ENCODE measurements around the gene OSBPL10.

Gene OSBPL10

GRCh38 chr3:31946484-31947081, 34.5 kb downstream of the OSBPL10 start:
- Mint-ChIP-seq H3K27ac (peak overlapping the region; percentile 37), H3K27me3 (ENCODE audit: low read depth, poor library complexity) (no peaks in the 10 kb centered on the region), H3K4me3 (no peak overlapping the region), H3K9me3 (peaks cover 12% of the 10 kb centered on the region), H3K36me3 (ENCODE audit: low read depth) (peaks cover 20% of the 10 kb centered on the region), H3K4me1 (peaks cover 30% of the 10 kb centered on the region)
- TF ChIP-seq CTCF (IDR thresholded peaks at IDR 0.05), result no peak
- no peak for DNase-seq

- H3K27ac Mint-ChIP-seq, result peak overlapping the region; percentile 88
- H3K36me3 Mint-ChIP-seq (ENCODE audit: low read depth), result peaks cover 14% of the 10 kb centered on the region
- H3K27me3 Mint-ChIP-seq (ENCODE audit: low read depth, poor library complexity), result no peaks in the 10 kb centered on the region
- no peak for TF ChIP-seq CTCF (IDR thresholded peaks at IDR 0.05)
- peak overlapping the region; percentile 14 for H3K4me3 Mint-ChIP-seq
- no peak for DNase-seq
- peaks cover 9% of the 10 kb centered on the region for H3K9me3 Mint-ChIP-seq
- H3K4me1 Mint-ChIP-seq, result peaks cover 35% of the 10 kb centered on the region
Observed at GRCh38 chr3:31945738-31946052, 35.4 kb downstream of the OSBPL10 start.

- Mint-ChIP-seq H3K9me3 (no peaks in the 10 kb centered on the region), H3K4me1 (peaks cover 29% of the 10 kb centered on the region), H3K36me3 (ENCODE audit: low read depth) (peaks cover 5% of the 10 kb centered on the region), H3K27ac (no peak overlapping the region), H3K4me3 (no peak overlapping the region), H3K27me3 (ENCODE audit: low read depth, poor library complexity) (no peaks in the 10 kb centered on the region)
- no peak for DNase-seq
- TF ChIP-seq CTCF (IDR thresholded peaks at IDR 0.05), result no peak
Observed at GRCh38 chr3:31943041-31943440, 38.0 kb downstream of the OSBPL10 start.

- Mint-ChIP-seq H3K9me3 (no peaks in the 10 kb centered on the region), H3K4me3 (no peak overlapping the region), H3K36me3 (ENCODE audit: low read depth) (peaks cover 5% of the 10 kb centered on the region), H3K27me3 (ENCODE audit: low read depth, poor library complexity) (no peaks in the 10 kb centered on the region), H3K27ac (no peak overlapping the region), H3K4me1 (peaks cover 23% of the 10 kb centered on the region)
- no peak for DNase-seq
- no peak for TF ChIP-seq CTCF (IDR thresholded peaks at IDR 0.05)
Observed at GRCh38 chr3:31942446-31942845, 38.6 kb downstream of the OSBPL10 start.

GRCh38 chr3:31937225-31937624, 43.8 kb downstream of the OSBPL10 start:
- Mint-ChIP-seq H3K4me3 (no peak overlapping the region), H3K36me3 (ENCODE audit: low read depth) (no peaks in the 10 kb centered on the region), H3K4me1 (peaks cover 40% of the 10 kb centered on the region), H3K9me3 (no peaks in the 10 kb centered on the region), H3K27ac (no peak overlapping the region), H3K27me3 (ENCODE audit: low read depth, poor library complexity) (no peaks in the 10 kb centered on the region)
- DNase-seq, result no peak
- no peak for TF ChIP-seq CTCF (IDR thresholded peaks at IDR 0.05)

- H3K27ac Mint-ChIP-seq, result no peak overlapping the region
- peaks cover 40% of the 10 kb centered on the region for H3K4me1 Mint-ChIP-seq
- no peak for DNase-seq
Observed at GRCh38 chr3:31936420-31937060, 44.5 kb downstream of the OSBPL10 start.

More at GRCh38 chr3:31936420-31937060, 44.5 kb downstream of the OSBPL10 start:
- Mint-ChIP-seq H3K9me3 (no peaks in the 10 kb centered on the region), H3K36me3 (ENCODE audit: low read depth) (no peaks in the 10 kb centered on the region), H3K27me3 (ENCODE audit: low read depth, poor library complexity) (no peaks in the 10 kb centered on the region), H3K4me3 (no peak overlapping the region)
- TF ChIP-seq CTCF (IDR thresholded peaks at IDR 0.05), result no peak

Data from nephron progenitor cell (in vitro differentiated cells).